D721Med (cell line): ENCODE data around the gene SPPL2C.
"Not testable (repeated sequence)": the region's sequence is repeated elsewhere in the genome, so short reads cannot be mapped to it uniquely, and the experiment has no call there.

Experiments
- DNase-seq: peaks from one replicate; pipeline ENCODE4 v3.0.0; 2011; ENCODE audit warnings: low spot score; ENCODE audit not compliant: insufficient read length
- FAIRE-seq: peaks from 2 replicates; lab custom pipeline; 2011; peaks lifted over from hg19 to GRCh38; lab: Jason Lieb, UNC
- TF ChIP-seq, protein P1 (sequence below): IDR thresholded peaks from 2 replicates; pipeline ENCODE4 v1.5.1; 2012; ENCODE audit warnings: mild to moderate bottlenecking, control low read depth; ENCODE audit not compliant: insufficient read depth; ENCODE audit errors: missing control alignments

The SPPL2C gene

DNA sequence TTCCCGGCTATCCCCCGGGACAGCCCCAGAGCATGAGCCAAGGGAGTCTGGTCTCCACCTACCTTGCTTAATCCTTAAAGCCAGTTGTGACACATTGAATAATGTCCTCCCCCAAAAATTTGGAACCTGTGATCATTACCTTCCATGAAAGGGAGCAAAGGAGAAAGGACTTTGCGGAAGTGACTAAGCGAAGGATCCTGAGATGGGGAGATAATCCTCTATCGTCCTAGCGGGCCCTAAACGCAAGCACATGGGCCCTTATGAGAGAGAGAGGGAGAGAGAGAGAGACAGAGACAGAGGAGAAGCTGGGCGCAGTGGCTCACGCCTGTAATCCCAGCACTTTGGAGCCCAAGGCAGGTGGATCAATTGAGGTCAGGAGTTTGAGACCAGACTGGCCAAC is 9.5 kb downstream of the SPPL2C start:
- FAIRE-seq = no peak
- TF ChIP-seq, protein P1, sequence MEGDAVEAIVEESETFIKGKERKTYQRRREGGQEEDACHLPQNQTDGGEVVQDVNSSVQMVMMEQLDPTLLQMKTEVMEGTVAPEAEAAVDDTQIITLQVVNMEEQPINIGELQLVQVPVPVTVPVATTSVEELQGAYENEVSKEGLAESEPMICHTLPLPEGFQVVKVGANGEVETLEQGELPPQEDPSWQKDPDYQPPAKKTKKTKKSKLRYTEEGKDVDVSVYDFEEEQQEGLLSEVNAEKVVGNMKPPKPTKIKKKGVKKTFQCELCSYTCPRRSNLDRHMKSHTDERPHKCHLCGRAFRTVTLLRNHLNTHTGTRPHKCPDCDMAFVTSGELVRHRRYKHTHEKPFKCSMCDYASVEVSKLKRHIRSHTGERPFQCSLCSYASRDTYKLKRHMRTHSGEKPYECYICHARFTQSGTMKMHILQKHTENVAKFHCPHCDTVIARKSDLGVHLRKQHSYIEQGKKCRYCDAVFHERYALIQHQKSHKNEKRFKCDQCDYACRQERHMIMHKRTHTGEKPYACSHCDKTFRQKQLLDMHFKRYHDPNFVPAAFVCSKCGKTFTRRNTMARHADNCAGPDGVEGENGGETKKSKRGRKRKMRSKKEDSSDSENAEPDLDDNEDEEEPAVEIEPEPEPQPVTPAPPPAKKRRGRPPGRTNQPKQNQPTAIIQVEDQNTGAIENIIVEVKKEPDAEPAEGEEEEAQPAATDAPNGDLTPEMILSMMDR = no peak
- no peak for DNase-seq

DNA sequence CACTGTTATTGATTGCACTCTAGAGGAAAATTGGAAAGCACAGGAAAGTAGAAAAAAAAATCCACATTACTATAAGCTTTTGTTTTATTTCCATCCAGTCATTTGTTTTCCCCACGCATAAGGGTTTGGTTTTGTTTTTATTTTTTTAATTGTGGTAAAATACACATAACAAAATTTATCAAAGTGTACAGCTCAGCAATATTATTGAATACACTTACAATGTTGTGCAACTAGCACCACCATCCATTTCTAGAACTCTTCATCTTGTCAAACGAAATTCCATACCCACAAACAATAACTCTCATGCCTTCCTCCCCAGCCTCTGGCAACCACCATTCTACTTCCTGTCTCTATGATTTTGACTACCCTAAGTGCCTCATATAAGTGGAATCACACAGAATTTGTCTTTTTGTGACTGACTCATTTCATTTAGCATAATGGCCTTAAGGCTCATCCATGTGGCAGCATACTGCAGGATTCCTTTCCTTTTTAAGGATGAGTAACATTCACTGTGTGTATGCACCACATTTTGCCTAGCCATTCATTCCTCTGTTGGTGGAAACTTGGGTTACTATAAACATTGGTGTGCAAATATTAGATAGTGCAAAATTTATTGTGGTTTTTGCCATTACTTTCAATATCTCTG is 11.1 kb downstream of the SPPL2C start:
- TF ChIP-seq, protein P1 = no peak
- no peak for FAIRE-seq
- DNase-seq = no peak

DNA sequence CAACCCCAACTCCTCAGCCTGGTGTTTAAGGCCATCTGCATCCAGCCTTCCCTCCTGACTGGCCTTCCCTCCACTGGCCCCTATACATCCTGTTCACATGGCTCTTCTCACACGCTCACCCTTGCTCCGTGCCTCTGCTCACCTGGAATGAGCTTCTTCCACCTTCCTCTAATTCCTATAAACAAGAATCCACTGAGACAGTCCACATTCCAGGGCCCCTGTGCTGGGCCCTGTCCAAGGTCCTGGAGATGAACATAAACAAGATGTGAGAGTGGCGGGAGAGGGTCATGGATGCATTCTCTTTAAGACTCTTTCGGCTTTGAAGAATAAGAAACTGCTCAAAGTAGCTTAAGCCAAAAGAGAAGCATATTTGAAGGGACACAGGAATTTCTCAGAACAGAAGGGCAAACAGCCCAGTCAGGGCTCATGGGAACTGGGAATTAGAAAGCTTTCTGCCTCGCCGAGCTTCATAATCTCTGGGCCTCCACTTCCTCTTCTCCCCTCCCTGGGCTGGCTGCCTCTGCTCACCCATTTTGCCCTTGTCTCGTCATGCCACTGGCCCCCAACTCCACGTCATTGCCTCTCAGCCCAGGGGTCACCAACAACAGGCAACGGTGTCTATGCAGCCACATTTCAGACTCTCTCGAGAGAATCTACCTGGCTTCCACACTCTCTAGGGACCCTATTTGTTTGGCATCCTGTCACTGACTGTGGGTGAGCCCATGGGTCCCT is 13.5 kb downstream of the SPPL2C start:
- DNase-seq (no peak), FAIRE-seq (no peak)
- TF ChIP-seq, protein P1 = no peak

DNA sequence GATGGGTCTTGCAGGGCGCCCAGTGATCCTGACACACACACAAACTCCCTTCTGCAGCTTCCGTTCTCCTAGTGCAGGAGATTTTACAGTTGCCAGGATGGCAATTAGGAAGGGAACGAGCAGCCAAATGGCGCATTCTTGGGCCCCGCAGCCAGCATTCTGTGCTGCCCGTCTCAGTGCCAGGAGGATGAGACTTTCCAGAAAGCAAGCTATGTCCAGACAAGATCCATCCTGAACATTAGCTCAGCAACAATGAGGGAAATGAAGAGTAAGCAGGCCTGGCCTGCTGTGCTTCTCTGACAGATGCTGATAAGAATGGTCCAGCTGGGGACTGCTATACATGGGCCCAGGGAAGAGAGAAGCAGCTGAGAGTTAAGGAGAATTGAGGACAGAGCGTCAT is 16.5 kb downstream of the SPPL2C start:
- TF ChIP-seq, protein P1 = no peak
- FAIRE-seq = no peak
- DNase-seq = no peak

DNA sequence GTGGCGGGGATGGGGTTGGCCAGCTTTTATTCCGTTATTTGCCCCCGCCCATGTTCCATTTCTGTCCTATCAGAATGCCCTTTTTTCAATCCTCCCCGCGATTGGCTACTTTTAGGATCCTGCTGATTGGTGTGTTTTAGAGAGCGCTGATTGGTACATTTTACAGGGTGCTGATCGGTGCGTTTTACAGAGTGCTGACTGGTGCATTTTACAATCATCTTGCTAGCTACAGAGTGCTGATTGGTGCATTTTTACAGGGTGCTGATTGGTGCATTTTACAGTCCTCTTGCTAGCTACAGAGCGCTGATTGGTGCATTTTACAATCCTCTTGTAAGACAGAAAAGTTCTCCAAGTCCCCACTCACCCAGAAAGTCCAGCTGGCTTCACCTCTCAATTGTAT is 17.4 kb downstream of the SPPL2C start:
- not testable (repeated sequence) for DNase-seq, FAIRE-seq

DNA sequence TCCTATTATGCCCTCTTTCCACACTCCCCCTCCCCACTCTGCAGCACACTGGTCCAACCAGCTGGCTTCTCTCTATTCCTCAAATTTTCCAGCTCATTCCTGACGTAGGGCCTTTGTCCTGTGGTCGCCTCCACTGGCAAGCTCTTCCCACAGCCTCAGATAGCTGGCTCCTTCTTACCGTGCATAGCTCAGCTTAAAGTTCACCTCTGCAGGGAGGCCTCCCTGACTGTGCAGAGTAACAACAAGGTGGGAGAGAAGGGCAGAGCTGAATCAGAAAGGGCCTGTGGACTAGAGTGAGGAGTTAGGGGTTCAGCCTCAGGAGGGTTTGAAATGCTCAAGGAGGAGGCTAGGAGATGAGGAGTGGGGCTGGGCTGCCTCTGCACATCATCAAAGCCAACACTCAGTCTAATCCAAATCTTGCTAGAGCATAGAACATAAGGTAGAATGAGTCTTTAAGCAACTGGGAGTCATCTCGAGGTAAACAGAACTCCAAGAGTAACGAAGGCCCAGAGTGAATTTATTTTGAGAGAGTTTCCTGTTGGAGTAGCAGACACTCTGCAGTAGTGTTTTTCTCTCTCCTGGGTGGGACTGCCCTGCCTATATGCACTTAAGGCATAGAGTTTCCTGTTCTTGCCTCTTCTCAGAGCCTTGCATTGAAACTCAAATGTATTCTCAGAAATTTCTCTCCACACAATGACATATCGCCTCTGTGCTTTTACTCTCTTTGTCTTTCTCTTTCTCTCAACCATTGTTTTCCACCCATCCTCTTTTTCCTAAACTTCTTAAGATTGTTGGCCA is 19.4 kb downstream of the SPPL2C start:
- FAIRE-seq (no peak), DNase-seq (no peak)
- TF ChIP-seq, protein P1 = no peak

DNA sequence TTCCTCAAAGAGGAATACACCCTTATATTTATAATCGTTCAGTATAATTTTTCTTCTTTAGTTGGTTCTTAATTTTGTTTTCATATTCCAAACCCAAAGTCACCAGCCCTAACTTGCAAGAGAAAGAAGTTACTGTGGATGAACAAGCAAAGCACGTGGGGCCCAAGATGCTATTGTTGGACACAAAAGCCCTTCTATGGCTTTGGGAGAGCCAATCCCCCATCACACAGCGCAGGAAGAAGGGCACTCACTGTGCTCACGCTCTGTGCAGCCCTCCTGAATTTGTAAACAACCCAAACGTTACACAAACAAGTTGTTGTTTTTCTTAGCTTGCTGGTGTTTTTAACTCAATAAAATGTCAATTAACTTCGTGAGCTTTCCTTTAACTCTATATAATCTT is 22.5 kb downstream of the SPPL2C start:
- no peak for DNase-seq
- TF ChIP-seq, protein P1 = no peak
- no peak for FAIRE-seq
